ENCODE data around the gene UBE2QL1.

DNA sequence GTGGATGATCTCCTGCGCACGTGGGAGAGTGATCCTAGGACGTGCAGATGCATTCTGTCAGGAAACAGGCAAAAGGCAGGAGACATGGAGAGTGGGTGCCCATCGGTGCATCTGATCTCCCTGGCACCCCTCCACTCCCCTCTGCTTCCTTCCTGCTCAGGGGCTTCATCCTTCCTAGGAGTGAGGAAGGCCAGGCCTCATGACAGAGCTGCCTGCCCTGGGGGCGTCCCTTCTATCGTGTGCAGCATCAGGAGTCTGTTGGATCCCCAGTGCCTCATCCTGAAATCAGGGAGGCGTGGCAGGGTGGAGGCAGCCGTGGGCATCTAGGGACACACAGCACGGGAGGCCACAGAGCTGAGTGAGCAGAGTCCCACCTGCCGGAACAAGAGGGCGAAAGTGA lies 30.1 kb downstream of the UBE2QL1 start:
- TF ChIP-seq GATA3 (IDR thresholded peaks at IDR 0.05; ENCODE audit: low read depth, low read length) (peak; percentile 36; the same call in 1 of the 2 replicates), GATA2 (IDR thresholded peaks at IDR 0.05; ENCODE audit: low read depth, low read length) (peak; percentile 79)

Data from SH-SY5Y (cell line).